VCaP (cell line): Measurements from ENCODE around the gene FNDC3B.

Source experiments
- H3K27ac ChIP-seq: fragments of 450-650 bp; 2 replicates; pipeline ENCODE4 v1.5.1; 2017
- CTCF ChIP-seq: fragments of 450-650 bp; conservative IDR thresholded peaks from 2 replicates; pipeline ENCODE4 v1.5.1; 2017; ENCODE audit warnings: mild to moderate bottlenecking, moderate library complexity

FNDC3B gene

GRCh38 chr3:172310428-172310760 lies 271.0 kb downstream of the FNDC3B start:
- no peak for TF ChIP-seq CTCF
- no peak overlapping the region for H3K27ac ChIP-seq

DNA sequence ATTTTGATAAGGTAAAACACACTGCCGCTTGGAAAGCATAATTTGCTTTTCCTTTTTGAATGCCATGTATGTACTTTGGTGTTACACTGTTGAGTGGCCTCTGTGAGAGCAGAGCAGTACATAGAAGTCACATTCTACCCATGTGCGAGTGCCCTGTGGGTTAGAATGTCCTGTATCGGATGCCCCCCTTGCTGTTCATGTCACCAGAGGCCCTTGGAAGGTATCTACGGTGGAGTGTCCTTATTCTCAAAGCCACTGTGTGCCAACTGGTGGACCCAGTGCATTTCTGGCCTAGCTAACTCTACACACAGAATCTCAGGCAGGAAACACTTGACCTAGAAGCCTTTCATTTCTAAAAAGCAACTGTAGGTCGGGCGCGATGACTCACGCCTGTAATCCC lies 271.8 kb downstream of the FNDC3B start:
- TF ChIP-seq CTCF: no peak
- H3K27ac ChIP-seq: no peak overlapping the region

GRCh38 chr3:172312001-172312400 lies 272.6 kb downstream of the FNDC3B start:
- H3K27ac ChIP-seq: no peak overlapping the region
- TF ChIP-seq CTCF: no peak

GRCh38 chr3:172312711-172313110 lies 273.3 kb downstream of the FNDC3B start:
- 0 out of 2 replicates have a peak overlapping the region, but pooled peaks have one; percentile 36 for H3K27ac ChIP-seq
- no peak for TF ChIP-seq CTCF

- peak overlapping the region; percentile 36 for H3K27ac ChIP-seq
- TF ChIP-seq CTCF: no peak
Observed at GRCh38 chr3:172313671-172314070, 274.3 kb downstream of the FNDC3B start.

DNA sequence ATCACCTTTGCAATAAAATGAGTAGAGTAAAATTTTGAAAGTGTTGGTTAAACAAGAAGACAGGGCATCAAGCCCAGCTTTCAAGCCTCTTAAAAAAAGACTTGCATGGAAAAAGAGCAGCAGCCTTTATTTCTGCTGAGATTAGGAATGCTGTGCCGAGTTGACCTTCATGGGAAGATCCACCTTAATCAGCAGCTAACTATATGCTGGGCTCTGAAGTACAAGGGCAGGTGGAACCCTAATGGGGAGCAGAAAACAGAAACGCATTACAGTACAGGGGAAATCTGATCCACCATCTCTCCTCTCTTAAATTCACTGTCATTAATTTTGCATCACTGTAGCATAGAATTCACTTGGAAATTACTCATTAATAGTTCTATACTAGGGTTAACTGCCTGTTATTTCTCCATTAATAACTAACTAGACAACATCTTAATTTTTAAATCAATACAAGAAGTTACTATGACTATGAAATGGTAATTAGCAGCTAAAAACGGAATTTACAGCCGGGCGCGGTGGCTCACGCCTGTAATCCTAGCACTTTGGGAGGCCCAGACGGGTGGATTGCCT lies 275.3 kb downstream of the FNDC3B start:
- TF ChIP-seq CTCF: no peak
- peak overlapping the region; percentile 36 for H3K27ac ChIP-seq

DNA sequence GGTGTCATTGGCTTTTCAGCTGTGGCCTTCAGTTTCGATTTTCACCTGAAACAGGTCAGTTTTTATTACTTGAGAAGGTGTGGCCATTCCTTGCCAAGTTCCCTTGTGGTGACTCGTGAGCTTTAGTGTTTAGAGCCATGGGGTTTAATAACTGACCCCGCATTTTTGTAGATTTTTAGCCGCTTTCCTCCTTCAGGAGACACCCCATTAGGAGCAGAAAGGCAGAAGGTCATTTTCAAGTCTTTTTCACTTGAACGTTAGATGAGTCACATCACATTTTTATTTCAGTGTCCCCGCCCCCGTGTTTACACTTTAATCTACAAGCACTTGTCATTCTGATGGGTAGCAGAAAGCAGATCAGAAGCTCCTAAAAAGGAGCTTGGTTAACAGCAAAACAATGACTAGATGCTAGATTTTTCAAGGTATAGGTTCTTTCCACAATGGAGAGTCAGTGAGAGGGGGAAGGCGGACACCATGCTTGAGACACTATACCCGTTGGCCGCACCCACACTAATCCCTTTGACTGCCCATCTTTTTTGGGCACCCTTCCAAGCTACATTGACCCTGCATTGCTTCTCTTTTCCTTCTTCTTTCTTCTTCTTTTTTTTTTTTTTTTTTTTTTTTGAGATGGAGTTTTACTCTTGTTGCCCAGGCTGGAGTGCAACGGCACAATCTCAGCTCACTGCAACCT lies 276.2 kb downstream of the FNDC3B start:
- peak overlapping the region; percentile 36 for H3K27ac ChIP-seq
- no peak for TF ChIP-seq CTCF
